GM12892 (cell line): ENCODE measurements around the gene FSTL5.

Experiments used
- DNase-seq: peaks from one replicate; pipeline ENCODE4 v3.0.0; 2011; ENCODE audit not compliant: insufficient read length
- FAIRE-seq: peaks from 2 replicates; lab custom pipeline; 2011; peaks lifted over from hg19 to GRCh38; lab: Jason Lieb, UNC
- POLR2A ChIP-seq: IDR thresholded peaks from 2 replicates; pipeline ENCODE4 v1.6.1; 2011; ENCODE audit warnings: low read depth, low read length, control low read depth
- POLR2AphosphoS5 ChIP-seq: IDR thresholded peaks from 2 replicates; pipeline ENCODE4 v1.6.1; 2011; ENCODE audit warnings: low read depth, low read length, control low read depth
- TAF1 ChIP-seq: IDR thresholded peaks from 2 replicates; pipeline ENCODE4 v1.6.1; 2011; ENCODE audit warnings: low read depth, mild to moderate bottlenecking, control low read depth, low read length, borderline replicate concordance

Gene FSTL5

DNA sequence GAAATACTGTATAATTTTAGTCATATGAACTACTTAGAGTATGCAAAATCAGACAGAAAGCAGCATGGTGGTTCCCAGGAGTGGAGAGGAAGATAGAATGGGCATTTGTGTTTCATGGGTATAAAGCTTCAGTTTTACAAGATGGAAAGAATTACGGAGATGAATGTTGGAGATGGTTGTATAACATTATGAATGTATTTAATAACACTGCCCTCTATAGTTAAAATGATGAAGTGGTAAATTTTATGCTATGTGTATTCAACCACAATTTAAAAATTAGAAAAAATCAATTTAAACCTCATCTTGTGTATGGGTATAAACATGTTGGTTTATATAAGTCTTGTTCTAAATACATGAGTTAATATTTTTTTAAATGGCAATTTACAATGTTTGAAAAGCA, 521.1 kb downstream of the FSTL5 start:
- no peak for DNase-seq
- TF ChIP-seq POLR2AphosphoS5, result no peak
- TF ChIP-seq TAF1, result no peak
- TF ChIP-seq POLR2A, result no peak
- no peak for FAIRE-seq

DNA sequence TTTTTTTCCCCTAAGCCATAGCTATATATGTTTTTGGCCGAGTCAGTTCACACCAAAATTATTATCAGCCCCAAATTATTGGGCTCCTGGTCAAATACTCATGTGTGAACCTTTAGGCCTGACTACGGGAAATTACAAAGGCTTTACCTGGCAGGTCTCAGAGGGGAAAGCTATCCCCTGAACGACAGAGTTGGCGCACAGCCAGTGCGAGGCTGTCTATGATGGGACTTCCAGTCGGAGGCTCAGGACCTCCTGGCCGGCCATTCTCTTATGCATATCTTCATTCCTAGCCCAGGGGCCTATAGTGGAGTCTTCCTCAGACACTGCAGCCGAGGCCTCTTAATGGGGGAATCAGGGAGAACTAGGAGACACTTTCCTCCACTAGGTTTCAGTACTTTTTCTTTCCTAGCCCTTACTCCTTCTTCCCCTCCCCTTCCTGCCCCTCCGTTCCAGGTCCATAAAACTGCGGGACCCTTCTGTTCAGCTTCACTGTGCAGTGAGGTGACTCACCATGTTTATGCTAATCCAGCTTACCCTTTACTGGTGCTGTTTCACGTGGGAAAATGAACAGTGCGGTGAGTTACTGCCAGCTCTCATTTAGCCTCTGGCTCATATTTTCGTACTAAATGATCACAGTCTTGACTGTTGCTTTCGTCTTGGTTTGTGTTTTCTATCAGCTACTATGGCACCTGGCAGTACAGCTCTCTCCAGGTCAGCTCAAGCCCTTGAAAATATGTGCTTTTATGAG, 533.9 kb downstream of the FSTL5 start:
- TF ChIP-seq POLR2A (no peak), TAF1 (no peak), POLR2AphosphoS5 (no peak)
- FAIRE-seq (no peak), DNase-seq (no peak)

- DNase-seq (no peak), FAIRE-seq (no peak)
- TF ChIP-seq TAF1, result no peak
- TF ChIP-seq POLR2A, result no peak
- no peak for TF ChIP-seq POLR2AphosphoS5
Measured at GRCh38 chr4:161604516-161605300, 559.1 kb downstream of the FSTL5 start.

DNA sequence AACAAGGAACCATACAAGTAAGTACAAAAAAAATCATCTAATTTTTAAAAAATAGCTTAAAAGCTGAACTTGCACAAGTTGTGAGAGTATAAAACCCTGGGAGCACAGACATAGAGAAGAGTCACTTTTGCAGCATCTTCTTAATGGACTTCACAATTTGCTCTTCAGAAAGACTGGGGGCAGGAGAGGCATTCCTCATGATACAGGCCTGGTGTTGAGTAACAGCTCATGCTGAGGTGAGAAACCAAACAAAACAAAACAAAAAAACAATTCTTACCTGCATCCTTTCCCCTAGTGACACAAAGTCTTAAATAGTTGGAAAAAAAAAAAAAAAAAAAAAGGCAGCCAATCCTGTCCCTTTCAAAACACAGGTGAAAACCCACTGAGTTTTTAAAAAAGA, 562.8 kb downstream of the FSTL5 start:
- no peak for TF ChIP-seq POLR2AphosphoS5
- TF ChIP-seq POLR2A, result no peak
- TF ChIP-seq TAF1, result no peak
- FAIRE-seq, result no peak
- DNase-seq, result no peak

- no peak for DNase-seq
- no peak for TF ChIP-seq POLR2AphosphoS5
- TF ChIP-seq POLR2A, result no peak
- no peak for TF ChIP-seq TAF1
- no peak for FAIRE-seq
Measured at GRCh38 chr4:161595230-161595771, 568.5 kb downstream of the FSTL5 start.

DNA sequence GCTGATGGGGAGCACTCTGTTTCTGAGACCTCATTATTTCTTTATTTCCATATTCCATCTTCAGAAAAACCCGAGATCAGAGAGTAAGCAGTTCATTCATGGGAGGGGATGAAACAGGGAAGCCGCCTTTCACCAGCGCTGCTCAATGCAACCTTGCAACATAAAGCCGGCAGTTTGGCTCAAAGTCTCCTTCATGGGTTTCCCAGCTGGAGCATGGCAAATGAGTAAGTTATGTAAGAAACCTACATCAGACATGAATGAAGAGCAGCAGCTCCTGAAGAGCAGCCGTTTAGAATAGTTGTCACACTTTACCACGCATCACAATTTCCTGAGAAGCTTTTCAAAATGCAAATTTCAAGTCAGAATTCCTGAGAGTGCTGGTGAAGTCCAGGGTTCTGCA, 578.8 kb downstream of the FSTL5 start:
- TF ChIP-seq TAF1, result no peak
- no peak for TF ChIP-seq POLR2AphosphoS5
- TF ChIP-seq POLR2A, result no peak
- DNase-seq (no peak), FAIRE-seq (no peak)

GRCh38 chr4:161583549-161583948, 580.3 kb downstream of the FSTL5 start:
- TF ChIP-seq POLR2A, result no peak
- DNase-seq (no peak), FAIRE-seq (no peak)

- FAIRE-seq (no peak), DNase-seq (no peak)
- TF ChIP-seq TAF1 (no peak), POLR2AphosphoS5 (no peak), POLR2A (no peak)
Measured at GRCh38 chr4:161581262-161582230, 582.3 kb downstream of the FSTL5 start.

GRCh38 chr4:161577579-161578301, 586.1 kb downstream of the FSTL5 start:
- no peak for FAIRE-seq
- DNase-seq, result no peak
- no peak for TF ChIP-seq POLR2A
- TF ChIP-seq POLR2AphosphoS5, result no peak

DNA sequence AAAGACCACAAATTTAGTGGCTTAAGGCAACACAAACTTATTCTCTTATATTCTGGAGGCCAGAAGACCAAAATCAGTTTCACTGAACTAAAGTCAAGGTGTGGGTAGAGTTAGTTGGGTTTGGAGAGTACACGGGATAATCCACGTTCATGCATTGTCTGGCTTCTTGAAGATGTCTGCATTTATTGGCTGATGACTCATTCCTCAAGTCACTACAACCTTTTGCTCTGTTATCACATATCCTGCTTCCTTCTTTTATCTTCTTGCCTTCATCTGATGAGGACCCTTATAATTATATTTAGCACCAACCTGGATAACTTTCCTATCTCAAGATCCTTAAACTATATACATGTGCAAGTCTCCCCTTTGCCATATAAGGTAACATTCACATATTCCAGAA, 590.0 kb downstream of the FSTL5 start:
- TF ChIP-seq POLR2A (no peak), TAF1 (no peak), POLR2AphosphoS5 (no peak)
- FAIRE-seq (no peak), DNase-seq (no peak)
